GM13977 (cell line): ENCODE measurements around the gene FPR2.

Source experiments
- DNase-seq: peaks from one replicate; pipeline ENCODE4 v3.0.0; 2012; ENCODE audit warnings: low spot score
- CTCF ChIP-seq: IDR thresholded peaks from 2 replicates; pipeline ENCODE4 v1.5.1; 2012; ENCODE audit warnings: mild to moderate bottlenecking, control low read depth; ENCODE audit not compliant: insufficient read depth; ENCODE audit errors: extremely low read depth, missing control alignments
- in situ Hi-C: fragments of 300-500 bp; cut with MboI; formaldehyde crosslinking; loops from one replicate; pipeline ENCODE4 v1.12.0; 2022; ENCODE audit warnings: low sequenced_read_pairs, low pct_unique_long_range_greater_than_20kb, mixed read lengths, inconsistent platforms; ENCODE audit not compliant: unreplicated experiment

FPR2 gene

GRCh38 chr19:51808333-51808986 is 47.5 kb downstream of the FPR2 start:
- DNase-seq: no peak
- in situ Hi-C loops: no loop called here
- no peak for TF ChIP-seq CTCF

- no peak for TF ChIP-seq CTCF
- in situ Hi-C loops: no loop called here
- DNase-seq: no peak
Observed at GRCh38 chr19:51809787-51810186, 48.8 kb downstream of the FPR2 start.

- DNase-seq: no peak
- no peak for TF ChIP-seq CTCF
- in situ Hi-C loops: no loop called here
Observed at GRCh38 chr19:51810223-51810622, 49.2 kb downstream of the FPR2 start.

GRCh38 chr19:51811344-51811743 is 50.4 kb downstream of the FPR2 start:
- no peak for TF ChIP-seq CTCF
- in situ Hi-C loops: no loop called here
- no peak for DNase-seq

GRCh38 chr19:51815043-51815442 is 54.1 kb downstream of the FPR2 start:
- no peak for TF ChIP-seq CTCF
- DNase-seq: no peak
- in situ Hi-C loops: no loop called here

- in situ Hi-C loops: no loop called here
- no peak for TF ChIP-seq CTCF
- no peak for DNase-seq
Observed at GRCh38 chr19:51816711-51817110, 55.7 kb downstream of the FPR2 start.
